ENCODE measurements around the gene LRRC2. TPM values are rescaled to one million over a fixed set of nuclear protein-coding genes. Genes with fewer than 3 reads are reported as not detected.

Gene LRRC2
- total RNA-seq, 1 donor from 2014 or later: 0.87 TPM

DNA sequence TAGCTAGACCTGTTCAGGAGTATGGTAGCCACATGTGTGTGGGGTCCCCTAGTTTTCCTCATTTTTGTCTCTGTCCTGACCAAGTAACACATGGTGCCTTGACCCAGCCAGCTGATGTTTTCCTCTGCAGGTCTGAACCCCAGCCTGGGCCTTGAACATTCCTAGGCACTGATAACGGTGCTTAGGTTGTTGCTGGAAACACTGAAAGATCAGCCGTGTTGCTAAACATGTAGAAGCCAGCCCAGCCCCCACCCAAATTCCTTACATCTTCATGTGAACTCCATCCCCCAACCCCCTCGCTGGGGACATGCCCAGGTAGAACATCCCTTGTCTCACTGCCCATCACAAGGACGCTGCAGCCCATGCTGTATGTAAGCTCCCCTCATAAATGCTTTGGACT, 49.6 kb downstream of the LRRC2 start:
- no peak for TF ChIP-seq CTCF (IDR thresholded peaks at IDR 0.05; ENCODE audit: unreplicated experiment)
- H3K27me3 Mint-ChIP-seq (ENCODE audit: low read depth): no peaks in the 10 kb centered on the region
- DNase-seq (ENCODE audit: low spot score in 2 of 2, unreplicated experiment in 2 of 2): no peak
- H3K36me3 Mint-ChIP-seq: no peaks in the 10 kb centered on the region
- no peak overlapping the region for H3K4me3 Mint-ChIP-seq
- no peaks in the 10 kb centered on the region for H3K9me3 Mint-ChIP-seq
- H3K27ac Mint-ChIP-seq: no peak overlapping the region
- H3K4me1 Mint-ChIP-seq: peaks cover 13% of the 10 kb centered on the region

- DNase-seq (ENCODE audit: low spot score in 2 of 2, unreplicated experiment in 2 of 2): no peak
- no peak for TF ChIP-seq CTCF (IDR thresholded peaks at IDR 0.05; ENCODE audit: unreplicated experiment)
- H3K4me3 Mint-ChIP-seq: no peak overlapping the region
- H3K9me3 Mint-ChIP-seq: no peaks in the 10 kb centered on the region
- H3K36me3 Mint-ChIP-seq: no peaks in the 10 kb centered on the region
- no peaks in the 10 kb centered on the region for H3K27me3 Mint-ChIP-seq (ENCODE audit: low read depth)
- no peak overlapping the region for H3K27ac Mint-ChIP-seq
- H3K4me1 Mint-ChIP-seq: peaks cover 25% of the 10 kb centered on the region
These were observed 53.8 kb downstream of the LRRC2 start for GRCh38 chr3:46512191-46512749.

GRCh38 chr3:46509661-46510187, 56.4 kb downstream of the LRRC2 start:
- H3K4me1 Mint-ChIP-seq: peaks cover 28% of the 10 kb centered on the region
- no peak for DNase-seq (ENCODE audit: low spot score in 2 of 2, unreplicated experiment in 2 of 2)
- peak overlapping the region; percentile 25 for H3K27ac Mint-ChIP-seq
- no peaks in the 10 kb centered on the region for H3K36me3 Mint-ChIP-seq
- no peaks in the 10 kb centered on the region for H3K27me3 Mint-ChIP-seq (ENCODE audit: low read depth)
- H3K4me3 Mint-ChIP-seq: no peak overlapping the region
- no peaks in the 10 kb centered on the region for H3K9me3 Mint-ChIP-seq
- no peak for TF ChIP-seq CTCF (IDR thresholded peaks at IDR 0.05; ENCODE audit: unreplicated experiment)

DNA sequence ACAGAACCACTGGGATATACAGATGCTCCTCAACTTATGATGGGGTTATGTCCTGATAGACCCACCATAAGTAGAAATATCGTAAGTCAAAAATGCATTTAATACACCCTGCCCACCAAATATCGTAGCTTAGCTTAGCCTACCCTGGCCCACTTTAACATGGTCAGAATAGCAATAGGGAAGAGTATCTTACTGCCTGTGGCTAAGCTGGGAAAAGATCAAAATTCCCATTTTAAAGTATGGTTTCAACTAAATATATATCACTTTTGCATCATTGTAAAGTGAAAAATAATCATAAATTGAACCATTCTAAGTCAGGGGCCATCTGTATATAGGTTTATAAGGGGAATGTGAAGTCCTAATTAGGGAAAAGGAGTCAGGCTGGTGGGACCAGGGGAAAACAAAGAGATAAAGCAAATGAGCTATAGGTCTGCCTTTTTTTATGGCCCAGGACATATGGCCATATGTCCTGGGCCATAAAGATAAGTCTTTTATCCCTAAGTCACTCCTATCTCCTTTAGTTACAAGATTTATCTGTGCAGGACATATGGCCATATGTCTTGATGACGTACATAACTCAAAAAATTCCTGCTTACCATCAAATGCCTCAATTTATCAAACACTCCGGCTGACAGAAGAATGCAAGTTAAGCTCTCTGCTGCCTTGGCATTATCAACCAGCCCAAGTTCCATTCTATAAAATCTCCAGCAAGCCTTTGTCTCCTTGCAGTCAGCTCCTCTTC, 57.1 kb downstream of the LRRC2 start:
- Mint-ChIP-seq H3K4me3 (no peak overlapping the region), H3K9me3 (no peaks in the 10 kb centered on the region), H3K27me3 (ENCODE audit: low read depth) (no peaks in the 10 kb centered on the region), H3K27ac (peak overlapping the region; percentile 11), H3K36me3 (no peaks in the 10 kb centered on the region), H3K4me1 (peaks cover 28% of the 10 kb centered on the region)
- DNase-seq (ENCODE audit: low spot score in 2 of 2, unreplicated experiment in 2 of 2): no peak
- TF ChIP-seq CTCF (IDR thresholded peaks at IDR 0.05; ENCODE audit: unreplicated experiment): no peak

DNA sequence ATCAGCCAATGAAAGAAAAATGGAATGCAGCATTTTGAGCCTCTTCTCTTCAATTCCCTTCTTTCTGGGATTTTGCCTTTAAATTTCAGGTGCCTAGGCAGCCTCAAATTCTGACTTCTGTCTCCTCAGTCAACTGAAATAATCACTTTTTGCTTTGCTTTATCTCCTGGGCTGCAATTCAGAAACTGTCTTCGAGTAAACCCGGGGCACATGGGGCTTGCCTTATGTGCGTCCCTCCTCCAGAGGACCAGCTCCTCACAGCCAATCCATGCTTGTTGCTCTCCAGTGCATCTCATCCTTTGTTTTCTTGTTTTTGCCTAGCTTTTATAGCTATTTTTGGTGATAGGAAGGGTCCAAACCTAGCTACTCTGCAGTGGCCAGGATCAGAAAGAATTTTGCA, 59.6 kb downstream of the LRRC2 start:
- no peak for TF ChIP-seq CTCF (IDR thresholded peaks at IDR 0.05; ENCODE audit: unreplicated experiment)
- Mint-ChIP-seq H3K27me3 (ENCODE audit: low read depth) (no peaks in the 10 kb centered on the region), H3K4me3 (no peak overlapping the region), H3K36me3 (no peaks in the 10 kb centered on the region), H3K9me3 (no peaks in the 10 kb centered on the region), H3K4me1 (peaks cover 16% of the 10 kb centered on the region), H3K27ac (no peak overlapping the region)
- no peak for DNase-seq (ENCODE audit: low spot score in 2 of 2, unreplicated experiment in 2 of 2)
